ENCODE data around the gene CLASP1.
"Not testable (repeated sequence)": the region's sequence is repeated elsewhere in the genome, so short reads cannot be mapped to it uniquely, and the experiment has no call there.

The CLASP1 gene

DNA sequence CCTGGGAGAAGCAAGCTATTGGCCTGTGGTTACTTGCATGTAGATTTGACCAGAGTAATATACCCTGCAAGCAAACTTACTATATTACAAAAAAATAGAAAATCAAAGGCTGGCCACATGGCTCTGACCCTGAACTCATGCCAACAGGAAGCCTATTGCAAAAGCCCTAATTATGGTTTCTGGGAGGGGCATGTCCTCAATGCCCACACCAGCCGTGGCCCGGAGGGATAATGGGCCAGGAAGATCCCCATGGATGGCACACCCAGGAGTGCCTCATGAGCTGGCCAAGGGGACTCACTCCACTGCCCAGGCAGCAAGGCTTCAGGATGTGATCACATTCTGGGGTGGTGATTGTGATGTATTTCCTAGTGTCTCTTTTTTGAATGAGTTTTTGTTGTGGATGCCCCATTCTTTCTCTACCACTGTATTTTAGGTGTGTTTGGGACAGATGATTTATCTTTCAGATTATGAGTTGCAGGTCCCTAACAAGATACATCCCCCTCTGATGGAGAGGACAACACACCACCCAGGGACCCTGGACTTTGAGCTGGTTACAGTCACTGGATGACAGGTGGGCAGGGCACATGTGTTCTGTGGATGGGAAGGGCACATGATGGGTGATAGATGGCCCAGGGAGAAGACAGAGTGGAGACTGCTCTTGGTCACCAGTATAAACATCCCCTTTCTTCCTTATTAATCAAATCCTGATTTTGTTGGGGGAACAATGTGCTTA lies 345.6 kb downstream of the CLASP1 start:
- no peak for DNase-seq

DNA sequence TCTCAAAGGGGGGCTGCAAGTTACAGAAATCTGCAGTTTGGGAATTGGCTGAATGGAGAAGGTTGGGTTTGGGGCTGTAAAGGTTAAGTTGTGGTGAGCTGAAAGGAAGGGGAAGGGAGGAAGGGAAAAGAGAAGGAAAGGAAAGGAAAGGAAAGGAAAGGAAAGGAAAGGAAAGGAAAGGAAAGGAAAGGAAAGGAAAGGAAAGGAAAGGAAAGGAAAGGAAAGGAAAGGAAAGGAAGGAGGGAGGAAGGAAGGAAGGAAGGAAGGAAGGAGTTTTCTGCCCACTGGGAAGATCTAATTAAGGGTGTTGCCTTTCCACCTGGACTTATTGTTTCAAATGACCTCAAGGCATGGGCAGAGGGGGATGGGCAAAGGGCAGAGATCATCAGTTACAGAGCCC lies 348.1 kb downstream of the CLASP1 start:
- not testable (repeated sequence) for DNase-seq

DNA sequence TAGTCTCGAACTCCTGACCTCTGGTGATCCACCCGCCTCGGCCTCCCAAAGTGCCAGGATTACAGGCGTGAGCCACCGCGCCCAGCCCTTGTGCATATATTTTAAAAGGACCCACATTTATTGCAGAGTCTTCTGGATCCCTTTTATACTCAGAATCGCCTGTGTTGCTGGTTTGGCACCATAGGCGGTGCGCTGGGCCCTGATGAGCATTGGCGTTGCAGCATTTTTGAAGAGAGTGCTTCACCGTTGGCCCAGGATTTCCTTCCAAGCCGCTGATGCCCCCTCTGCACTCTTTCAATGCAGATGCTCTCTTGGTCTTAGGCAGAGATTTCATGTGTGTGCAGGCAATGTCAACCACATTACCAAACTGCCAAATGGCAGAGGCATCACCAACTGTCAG lies 350.8 kb downstream of the CLASP1 start:
- DNase-seq: no peak

DNA sequence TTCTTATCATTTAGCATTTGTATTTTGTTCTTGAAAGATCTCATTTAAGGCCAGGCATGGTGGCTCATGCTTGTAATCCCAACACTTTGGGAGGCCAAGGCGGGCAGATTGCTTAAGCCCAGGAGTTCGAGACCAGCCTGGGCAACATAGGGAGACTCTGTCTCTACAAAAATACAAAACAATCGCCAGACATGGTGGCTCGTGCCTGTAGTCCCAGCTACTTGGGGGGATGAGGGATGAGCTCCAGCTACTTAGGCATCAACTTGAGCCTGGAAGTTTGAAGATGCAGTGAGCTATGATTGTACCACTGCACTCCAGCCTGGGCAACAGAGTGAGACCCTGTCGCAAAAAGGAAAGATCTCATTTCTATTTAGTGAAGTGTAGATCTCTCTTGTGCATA lies 351.4 kb downstream of the CLASP1 start:
- DNase-seq: not testable (repeated sequence)

DNA sequence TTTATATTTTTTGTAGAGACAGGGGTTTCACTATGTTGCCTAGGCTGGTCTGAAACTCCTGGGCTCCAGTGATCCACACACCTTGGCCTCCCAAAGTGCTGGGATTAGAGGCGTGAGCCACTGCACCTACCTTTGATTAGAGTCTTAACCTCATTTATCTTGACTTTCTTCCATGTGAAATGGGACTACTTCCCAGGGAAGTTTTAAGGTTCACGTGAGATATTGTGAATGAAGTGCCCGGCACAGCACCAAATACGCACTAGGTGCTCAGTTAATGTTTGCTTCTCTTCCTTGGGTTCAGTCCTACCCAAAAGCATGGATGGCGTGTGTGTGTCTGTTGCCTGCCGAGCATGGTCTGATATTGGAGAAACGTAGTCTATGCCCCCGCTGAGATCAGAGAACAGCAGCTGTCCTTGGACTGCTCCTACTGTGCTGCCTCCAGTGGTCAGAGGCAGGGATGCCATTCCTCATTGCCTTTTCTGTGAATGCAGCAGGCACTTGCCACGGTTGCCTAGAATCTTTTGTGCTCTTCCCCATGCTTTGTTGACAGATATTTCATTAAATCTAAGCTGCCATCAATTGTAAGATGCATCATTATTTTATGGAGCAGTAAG lies 351.9 kb downstream of the CLASP1 start:
- peak in 2 of 3 donors; percentile 35 to 48 for DNase-seq

DNA sequence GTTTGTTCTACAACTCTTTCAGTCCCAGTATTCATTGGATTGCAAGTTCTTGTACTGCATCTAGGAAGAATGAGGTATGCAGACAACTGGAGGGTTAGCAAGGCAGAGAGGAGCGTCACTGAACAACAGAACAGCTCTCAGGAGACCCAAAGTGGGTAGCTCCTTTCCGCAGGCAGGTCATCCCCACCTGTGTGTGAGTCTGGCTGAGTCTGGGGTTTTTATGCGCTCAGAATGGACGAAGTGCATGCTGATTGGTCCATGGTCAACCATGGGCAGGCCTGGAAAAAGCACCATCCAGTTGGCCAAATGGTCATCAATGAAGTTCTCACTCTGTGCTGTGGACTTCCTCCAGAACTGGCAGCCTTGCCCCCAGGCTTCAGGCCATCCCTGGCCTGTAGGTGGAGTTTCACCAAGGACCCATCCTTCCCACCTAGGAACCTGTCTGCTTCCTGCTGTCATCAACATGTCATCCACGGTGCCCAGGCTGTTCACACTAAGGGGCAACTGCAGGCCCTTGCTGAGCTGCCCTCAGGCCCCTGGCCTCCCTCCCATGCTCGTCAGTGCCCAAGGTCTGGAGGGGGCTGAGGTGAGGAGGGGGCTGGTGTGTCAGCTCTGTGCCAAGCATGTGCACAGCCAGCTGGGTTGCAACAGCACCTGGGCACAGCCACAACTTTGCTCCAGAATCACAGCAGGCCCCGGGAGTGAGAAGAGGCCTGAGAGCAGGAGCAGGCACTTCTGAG lies 353.2 kb downstream of the CLASP1 start:
- DNase-seq: no peak

DNA sequence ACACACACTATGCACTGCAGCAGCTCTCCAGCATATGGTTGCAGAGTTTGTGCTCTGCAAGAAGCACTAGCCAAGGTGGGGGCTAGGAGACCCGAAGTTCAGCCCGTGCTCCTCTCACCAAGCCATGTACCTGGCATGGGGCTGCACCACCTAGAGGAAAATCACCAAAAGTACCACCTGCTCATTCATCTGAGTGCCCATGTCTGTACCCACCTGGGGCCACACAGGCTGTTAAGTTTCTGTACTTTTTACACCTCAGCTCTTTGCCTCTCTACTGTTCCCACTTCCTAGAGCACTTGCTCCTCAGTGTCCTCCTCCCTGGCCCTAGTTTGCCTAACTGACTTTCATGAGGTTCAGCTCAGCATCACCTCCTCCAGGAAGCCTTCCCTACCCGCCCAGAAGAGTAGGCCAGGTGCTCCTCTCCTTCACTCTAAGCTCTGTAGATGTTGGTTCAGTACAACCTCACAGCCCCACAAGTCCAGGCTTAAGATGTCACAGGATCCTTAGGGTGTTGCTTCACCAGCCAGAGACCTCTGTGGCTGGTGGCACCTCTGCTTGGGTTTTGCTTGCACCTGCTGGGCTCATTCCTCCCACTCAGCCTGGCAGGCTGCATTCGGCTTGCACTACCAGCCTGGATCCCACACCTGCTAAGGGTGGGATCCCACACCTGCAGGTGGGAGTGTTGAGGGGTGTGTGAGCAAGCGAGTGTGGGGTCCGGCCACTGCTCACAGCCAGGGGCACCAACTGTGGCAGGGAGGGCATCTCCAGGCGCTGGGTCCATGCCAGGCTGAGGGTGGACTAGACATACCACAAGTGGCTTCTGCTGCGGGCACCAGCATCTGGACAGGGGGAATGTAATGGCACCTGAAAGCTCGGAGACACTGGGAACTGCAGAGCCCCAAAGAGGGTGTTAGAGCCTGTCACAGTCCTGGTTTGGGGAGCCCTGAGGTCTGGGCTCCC lies 354.1 kb downstream of the CLASP1 start:
- DNase-seq: no peak

DNA sequence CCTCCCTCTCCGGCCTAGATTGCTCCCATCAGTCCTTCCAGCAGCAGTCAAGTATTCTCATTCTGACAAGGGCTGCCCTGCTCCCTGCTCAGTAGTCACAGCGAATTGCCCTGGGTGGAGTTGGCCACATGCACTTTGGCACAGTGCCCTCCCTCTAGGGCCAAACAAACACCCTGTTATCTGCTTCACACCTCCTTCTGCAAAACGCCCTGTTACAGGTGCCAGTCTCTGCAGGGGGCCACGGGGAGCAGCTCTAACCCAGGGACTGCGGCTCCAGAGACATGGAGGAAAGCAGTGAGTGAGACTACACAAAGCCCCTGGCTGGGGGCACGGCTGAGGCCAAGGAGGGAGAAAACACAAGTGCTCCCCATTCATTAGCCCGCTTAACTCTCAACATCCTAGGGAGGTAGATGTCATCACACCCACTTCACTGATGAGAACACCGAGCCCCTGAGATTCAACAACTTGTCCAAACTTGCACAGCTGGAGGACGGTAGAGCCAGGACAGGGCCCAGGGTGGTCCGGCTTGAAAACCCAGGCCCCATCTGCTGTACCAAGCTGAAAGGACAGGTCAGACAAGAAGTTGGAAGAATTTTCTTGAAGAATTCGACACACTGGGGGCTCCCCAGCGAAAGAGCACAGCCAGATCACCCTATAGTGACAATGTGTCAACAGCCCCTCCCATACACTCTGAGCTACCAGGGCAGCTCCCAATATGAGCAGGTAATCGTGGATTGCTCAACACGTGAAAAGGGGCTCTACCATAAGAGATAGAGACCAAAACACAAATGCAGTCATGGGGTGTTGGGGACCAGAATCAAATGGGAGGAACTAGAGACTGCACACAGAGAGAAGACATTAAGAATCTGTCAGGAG lies 355.6 kb downstream of the CLASP1 start:
- no peak for DNase-seq

DNA sequence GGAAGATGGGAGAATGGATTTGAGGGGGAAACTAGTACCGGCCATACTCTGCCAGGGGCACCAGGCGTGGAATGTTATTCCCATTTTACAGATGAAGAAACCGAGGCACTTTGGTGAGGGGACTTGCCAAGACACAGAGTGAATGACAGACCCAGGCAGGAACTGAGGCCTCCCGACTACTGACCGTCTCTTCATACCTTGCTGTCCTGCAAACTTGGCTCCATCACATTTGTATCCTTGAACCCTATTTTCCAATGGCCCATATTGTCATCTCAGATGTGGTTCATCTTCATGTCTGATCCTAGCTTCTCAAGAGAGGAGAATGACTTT lies 358.0 kb downstream of the CLASP1 start:
- DNase-seq: no peak

DNA sequence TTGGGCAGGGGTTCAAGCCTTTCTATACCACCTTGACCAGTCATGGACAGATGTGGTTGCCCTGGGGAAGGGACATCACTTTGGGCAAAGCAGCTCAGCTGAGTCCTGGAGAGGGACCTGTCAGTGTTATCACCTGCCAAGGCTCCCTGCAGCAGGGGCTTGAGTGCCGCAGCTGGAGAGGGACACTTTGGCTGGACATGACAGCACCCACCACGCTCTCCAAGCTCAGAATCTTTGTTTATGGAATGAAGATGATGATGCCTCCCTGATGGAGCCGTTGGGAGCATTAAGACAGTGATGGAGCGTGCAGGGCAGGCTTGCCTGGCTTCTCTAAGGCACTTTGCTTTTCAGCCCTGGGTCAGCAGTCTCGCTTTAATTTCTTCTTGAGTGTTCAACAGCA lies 360.0 kb downstream of the CLASP1 start:
- no peak for DNase-seq

DNA sequence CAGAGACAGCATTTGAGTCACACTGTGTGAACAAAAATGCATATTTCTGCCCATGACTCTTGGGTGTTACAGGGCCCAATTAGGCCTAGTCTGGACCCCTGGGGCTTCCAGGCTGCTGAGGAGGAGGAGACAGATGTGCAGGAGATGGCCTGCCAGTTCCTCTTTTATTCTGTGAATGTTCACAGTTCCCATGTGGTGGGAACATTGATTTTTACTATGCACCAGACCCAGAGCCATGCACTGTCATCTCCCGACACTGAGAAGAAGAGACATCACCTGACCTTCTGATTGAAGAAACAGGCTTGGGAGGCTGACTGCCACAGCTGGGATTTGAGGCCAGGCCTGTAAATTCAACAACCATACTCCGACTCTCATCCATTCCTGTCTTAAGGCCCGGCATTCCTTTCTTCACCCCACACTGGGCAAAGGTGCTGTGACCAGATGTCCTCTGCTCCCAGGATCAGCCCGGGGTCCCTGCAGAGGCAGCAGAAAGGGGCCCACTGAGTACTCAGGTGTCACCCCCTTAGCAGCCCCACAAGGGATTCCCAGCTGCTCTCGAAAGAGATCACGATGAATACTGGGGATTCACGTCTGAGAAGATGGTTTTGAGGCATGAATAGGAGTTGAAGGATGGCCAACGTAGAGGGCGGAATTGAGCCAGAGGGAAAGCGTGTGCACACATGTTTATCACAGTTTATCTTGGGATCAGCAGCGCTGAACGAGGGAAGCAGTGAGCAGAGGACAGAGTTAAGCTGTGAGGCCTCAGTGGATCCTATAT lies 360.6 kb downstream of the CLASP1 start:
- DNase-seq: no peak

DNA sequence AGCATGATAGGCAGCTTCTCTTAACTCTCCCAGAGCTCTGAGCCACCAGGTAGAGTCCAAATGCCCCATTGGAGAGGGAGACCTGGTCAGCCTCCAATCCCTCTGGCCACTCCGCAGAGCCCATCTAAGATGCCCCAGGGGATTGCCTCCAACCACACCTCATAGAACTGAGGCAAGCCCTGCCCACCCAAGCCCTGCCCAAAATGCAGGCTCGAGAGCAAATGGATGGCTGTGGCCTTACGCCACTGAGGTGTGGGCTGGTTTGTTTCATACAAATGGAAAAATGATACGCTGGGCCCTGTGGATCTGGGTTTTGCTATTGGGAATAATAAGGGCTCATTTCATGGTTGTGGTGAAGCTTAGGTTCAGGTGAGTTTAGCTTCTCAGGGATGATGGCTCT lies 361.3 kb downstream of the CLASP1 start:
- no peak for DNase-seq
